A172 (cell line): ENCODE measurements around the gene BICC1. TPM values are rescaled to one million over a fixed set of nuclear protein-coding genes. Genes with fewer than 3 reads are reported as not detected.
A peak's percentile ranks its signal among the peaks of the same experiment; 100 is the strongest.

ENCODE experiments used
- DNase-seq: peaks from one replicate; pipeline ENCODE4 v3.0.0-alpha.2; 2015; ENCODE audit warnings: low spot score
- total RNA-seq: library from RNA; depleted of rRNA; stranded (reverse); fragments of >200 nt; shearing (Covaris generic); gene quantifications from 2 replicates; pipeline ENCODE4 v1.2.3, GENCODE V29; 2014; rRNA removed

Gene BICC1
- 1.3 and 2.3 TPM in 2 replicates for total RNA-seq

- DNase-seq, result no peak
These were observed at the start of gene BICC1 for GRCh38 chr10:58512491-58513187. TSS of gene BICC1 (plus strand) at chr10:58512872. CDS start at chr10:58513144, 272 bp downstream.

GRCh38 chr10:58464956-58465355 lies 47.7 kb upstream of the BICC1 start:
- DNase-seq, result no peak

GRCh38 chr10:58465629-58466028 lies 47.0 kb upstream of the BICC1 start:
- DNase-seq, result no peak

GRCh38 chr10:58467931-58468635 lies 44.6 kb upstream of the BICC1 start:
- no peak for DNase-seq

- peak; percentile 41 for DNase-seq
These were observed 38.7 kb upstream of the BICC1 start for GRCh38 chr10:58473976-58474375.

- DNase-seq, result peak; percentile 43
These were observed 37.1 kb upstream of the BICC1 start for GRCh38 chr10:58475322-58476277.

GRCh38 chr10:58477122-58477521 lies 35.5 kb upstream of the BICC1 start:
- DNase-seq, result no peak

GRCh38 chr10:58477902-58478301 lies 34.8 kb upstream of the BICC1 start:
- DNase-seq, result no peak

- DNase-seq, result no peak
These were observed 33.6 kb upstream of the BICC1 start for GRCh38 chr10:58479045-58479444.

- DNase-seq, result no peak
These were observed 32.4 kb upstream of the BICC1 start for GRCh38 chr10:58480321-58480720.

- DNase-seq, result no peak
These were observed 31.0 kb upstream of the BICC1 start for GRCh38 chr10:58481569-58482109.

- DNase-seq, result peak; percentile 15
These were observed 25.9 kb upstream of the BICC1 start for GRCh38 chr10:58486821-58487220.

GRCh38 chr10:58488921-58489320 lies 23.8 kb upstream of the BICC1 start:
- no peak for DNase-seq

GRCh38 chr10:58502956-58503355 lies 9.7 kb upstream of the BICC1 start:
- no peak for DNase-seq

GRCh38 chr10:58508316-58508715 lies 4.4 kb upstream of the BICC1 start:
- no peak for DNase-seq

- no peak for DNase-seq
These were observed 744 bp upstream of the BICC1 start for GRCh38 chr10:58511765-58512490.

- no peak for DNase-seq
These were observed 777 bp downstream of the BICC1 start for GRCh38 chr10:58513188-58514110.

- no peak for DNase-seq
These were observed 1.6 kb downstream of the BICC1 start for GRCh38 chr10:58514111-58514770.

GRCh38 chr10:58515291-58515941 lies 2.7 kb downstream of the BICC1 start:
- no peak for DNase-seq
